ENCODE measurements around the gene VPS39. TPM values are rescaled to one million over a fixed set of nuclear protein-coding genes. Genes with fewer than 3 reads are reported as not detected.
A peak's percentile ranks its signal among the peaks of the same experiment; 100 is the strongest.

Gene VPS39
- total and polyA plus RNA-seq, 9 of the 15 experiments (the other 6 are each of a cell fraction or from before 2014, with no cell fraction given), result 3.2 to 37.3 (median 21.8) TPM

- TF ChIP-seq IRF1 (CRISPR knock-in tag; IDR thresholded peaks at IDR 0.05; ENCODE audit: borderline replicate concordance), result no peak
- TF ChIP-seq CTCF (IDR thresholded peaks at IDR 0.05 in 2 of 3, conservative IDR thresholded peaks at IDR 0.05 in 1 of 3; ENCODE audit: insufficient read depth in 2 of 3, low read depth in 1 of 3, low read length in 3 of 3), result peak; percentile 86 to 91 (median 90)
- no peak for TF ChIP-seq MGA (IDR thresholded peaks at IDR 0.05)
- no peak for TF ChIP-seq GTF2F1 (IDR thresholded peaks at IDR 0.05; ENCODE audit: low read depth, low read length)
- TF ChIP-seq ZNF280B (CRISPR knock-in tag; IDR thresholded peaks at IDR 0.05), result no peak
- TF ChIP-seq ZNF764 (CRISPR knock-in tag; IDR thresholded peaks at IDR 0.05; ENCODE audit: low read depth), result no peak
- no peak for TF ChIP-seq NFATC3 (IDR thresholded peaks at IDR 0.05)
- no peak for TF ChIP-seq THRB (CRISPR knock-in tag; conservative IDR thresholded peaks at IDR 0.05)
- TF ChIP-seq NR2C1 (IDR thresholded peaks at IDR 0.05), result no peak
- TF ChIP-seq NR2C1 (tag; IDR thresholded peaks at IDR 0.05), result no peak
These were observed 74.1 kb downstream of the VPS39 start (continued) for GRCh38 chr15:42133886-42134502.

All from K562 (cell line).